ENCODE results near the gene NUDT6.
"Not testable (repeated sequence)": the region's sequence is repeated elsewhere in the genome, so short reads cannot be mapped to it uniquely, and the experiment has no call there.

Gene NUDT6

GRCh38 chr4:122882857-122883735 lies 39.3 kb downstream of the NUDT6 start:
- TF ChIP-seq, protein P1, sequence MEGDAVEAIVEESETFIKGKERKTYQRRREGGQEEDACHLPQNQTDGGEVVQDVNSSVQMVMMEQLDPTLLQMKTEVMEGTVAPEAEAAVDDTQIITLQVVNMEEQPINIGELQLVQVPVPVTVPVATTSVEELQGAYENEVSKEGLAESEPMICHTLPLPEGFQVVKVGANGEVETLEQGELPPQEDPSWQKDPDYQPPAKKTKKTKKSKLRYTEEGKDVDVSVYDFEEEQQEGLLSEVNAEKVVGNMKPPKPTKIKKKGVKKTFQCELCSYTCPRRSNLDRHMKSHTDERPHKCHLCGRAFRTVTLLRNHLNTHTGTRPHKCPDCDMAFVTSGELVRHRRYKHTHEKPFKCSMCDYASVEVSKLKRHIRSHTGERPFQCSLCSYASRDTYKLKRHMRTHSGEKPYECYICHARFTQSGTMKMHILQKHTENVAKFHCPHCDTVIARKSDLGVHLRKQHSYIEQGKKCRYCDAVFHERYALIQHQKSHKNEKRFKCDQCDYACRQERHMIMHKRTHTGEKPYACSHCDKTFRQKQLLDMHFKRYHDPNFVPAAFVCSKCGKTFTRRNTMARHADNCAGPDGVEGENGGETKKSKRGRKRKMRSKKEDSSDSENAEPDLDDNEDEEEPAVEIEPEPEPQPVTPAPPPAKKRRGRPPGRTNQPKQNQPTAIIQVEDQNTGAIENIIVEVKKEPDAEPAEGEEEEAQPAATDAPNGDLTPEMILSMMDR (IDR thresholded peaks at IDR 0.05; ENCODE audit: low read depth, low read length, missing control alignments), result no peak
- H3K4me3 ChIP-seq (ENCODE audit: low read depth, low read length), result no peak overlapping the region
- DNase-seq (ENCODE audit: low read depth), result no peak

DNA sequence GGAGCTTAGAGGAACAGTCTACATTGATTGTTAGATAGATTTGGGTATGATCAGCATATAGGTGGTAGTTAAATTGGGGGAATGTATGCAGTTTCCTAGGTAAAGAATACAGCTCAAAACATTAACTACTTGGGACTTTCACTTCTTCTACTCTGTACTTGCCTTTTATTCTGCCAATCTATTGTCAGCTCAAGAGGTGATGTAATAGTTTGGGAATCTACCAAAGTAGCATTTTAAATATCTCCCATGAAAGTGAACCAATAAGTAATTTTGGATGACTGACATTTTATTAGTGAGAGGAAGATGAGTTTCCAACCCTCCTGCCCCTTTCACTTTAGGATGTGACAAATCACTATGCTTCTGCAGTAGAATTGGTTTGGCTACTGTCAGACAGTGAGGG lies 43.4 kb downstream of the NUDT6 start:
- TF ChIP-seq, protein P1 (IDR thresholded peaks at IDR 0.05; ENCODE audit: low read depth, low read length, missing control alignments), result no peak
- DNase-seq (ENCODE audit: low read depth), result no peak
- H3K4me3 ChIP-seq (ENCODE audit: low read depth, low read length), result no peak overlapping the region

- H3K4me3 ChIP-seq (ENCODE audit: low read depth, low read length), result no peak overlapping the region
- TF ChIP-seq, protein P1 (IDR thresholded peaks at IDR 0.05; ENCODE audit: low read depth, low read length, missing control alignments), result no peak
- DNase-seq (ENCODE audit: low read depth), result no peak
Measured at GRCh38 chr4:122876456-122876855, 45.9 kb downstream of the NUDT6 start.

- TF ChIP-seq, protein P1 (IDR thresholded peaks at IDR 0.05; ENCODE audit: low read depth, low read length, missing control alignments), result no peak
- H3K4me3 ChIP-seq (ENCODE audit: low read depth, low read length), result no peak overlapping the region
- no peak for DNase-seq (ENCODE audit: low read depth)
Measured at GRCh38 chr4:122875949-122876348, 46.4 kb downstream of the NUDT6 start.

GRCh38 chr4:122873821-122874593 lies 48.4 kb downstream of the NUDT6 start:
- H3K4me3 ChIP-seq (ENCODE audit: low read depth, low read length), result no peak overlapping the region
- TF ChIP-seq, protein P1 (IDR thresholded peaks at IDR 0.05; ENCODE audit: low read depth, low read length, missing control alignments), result no peak
- no peak for DNase-seq (ENCODE audit: low read depth)

- TF ChIP-seq, protein P1 (IDR thresholded peaks at IDR 0.05; ENCODE audit: low read depth, low read length, missing control alignments), result no peak
- no peak for DNase-seq (ENCODE audit: low read depth)
- no peak overlapping the region for H3K4me3 ChIP-seq (ENCODE audit: low read depth, low read length)
Measured at GRCh38 chr4:122873146-122873545, 49.3 kb downstream of the NUDT6 start.

GRCh38 chr4:122868235-122868634 lies 54.2 kb downstream of the NUDT6 start:
- not testable (repeated sequence) for H3K4me3 ChIP-seq (ENCODE audit: low read depth, low read length); DNase-seq (ENCODE audit: low read depth)

All from GM12864 (cell line).